Renal pelvis (tissue), 4 donors: ENCODE data around the gene NRBF2. TPM values are rescaled to one million over a fixed set of nuclear protein-coding genes. Genes with fewer than 3 reads are reported as not detected.
A peak's percentile ranks its signal among the peaks of the same experiment; 100 is the strongest.

ENCODE experiments used
- DNase-seq: peaks from one replicate; pipeline ENCODE4 v3.0.0-alpha.2; 2013
- polyA plus RNA-seq, 3 donors: library from polyadenylated mRNA; unstranded; fragments of 120-200 nt; gene quantifications; one replicate each; pipeline ENCODE4 v1.2.1, GENCODE V29; 2013; ENCODE audit not compliant: insufficient read length in 3 of 3

NRBF2 gene
- polyA plus RNA-seq, 3 donors: 22.1 to 24.0 (median 22.9) TPM

GRCh38 chr10:63155388-63156020 is 22.4 kb downstream of the NRBF2 start:
- DNase-seq: no peak

GRCh38 chr10:63156236-63156635 is 23.1 kb downstream of the NRBF2 start:
- no peak for DNase-seq

GRCh38 chr10:63157845-63158624 is 24.9 kb downstream of the NRBF2 start:
- DNase-seq: peak; percentile 85

- DNase-seq: no peak
Observed at GRCh38 chr10:63161592-63161991, 28.5 kb downstream of the NRBF2 start.

GRCh38 chr10:63164166-63164623 is 31.1 kb downstream of the NRBF2 start:
- no peak for DNase-seq

- DNase-seq: no peak
Observed at GRCh38 chr10:63165249-63165648, 32.1 kb downstream of the NRBF2 start.

GRCh38 chr10:63166742-63167258 is 33.7 kb downstream of the NRBF2 start:
- peak; percentile 78 for DNase-seq

GRCh38 chr10:63168821-63169462 is 35.8 kb downstream of the NRBF2 start:
- no peak for DNase-seq

- DNase-seq: no peak
Observed at GRCh38 chr10:63169624-63170023, 36.5 kb downstream of the NRBF2 start.

GRCh38 chr10:63171255-63171855 is 38.2 kb downstream of the NRBF2 start:
- no peak for DNase-seq

- no peak for DNase-seq
Observed at GRCh38 chr10:63171926-63172325, 38.8 kb downstream of the NRBF2 start.

GRCh38 chr10:63173468-63174232 is 40.5 kb downstream of the NRBF2 start:
- no peak for DNase-seq

- no peak for DNase-seq
Observed at GRCh38 chr10:63175534-63175933, 42.4 kb downstream of the NRBF2 start.

GRCh38 chr10:63192826-63193225 is 59.7 kb downstream of the NRBF2 start:
- no peak for DNase-seq

GRCh38 chr10:63197344-63198092 is 64.4 kb downstream of the NRBF2 start:
- peak; percentile 66 for DNase-seq

GRCh38 chr10:63199716-63200115 is 66.6 kb downstream of the NRBF2 start:
- no peak for DNase-seq

- no peak for DNase-seq
Observed at GRCh38 chr10:63200431-63200830, 67.3 kb downstream of the NRBF2 start.

- no peak for DNase-seq
Observed at GRCh38 chr10:63201118-63201517, 68.0 kb downstream of the NRBF2 start.
